Measurements from ENCODE around the gene TRAPPC12. TPM values are rescaled to one million over a fixed set of nuclear protein-coding genes. Genes with fewer than 3 reads are reported as not detected.
A peak's percentile ranks its signal among the peaks of the same experiment; 100 is the strongest.

TRAPPC12 gene
- total RNA-seq, 2 donors from 2014 or later: 66.5 to 80.4 TPM

- ATAC-seq: no peak
These were observed 24.9 kb downstream of the TRAPPC12 start for GRCh38 chr2:3404349-3404894.

DNA sequence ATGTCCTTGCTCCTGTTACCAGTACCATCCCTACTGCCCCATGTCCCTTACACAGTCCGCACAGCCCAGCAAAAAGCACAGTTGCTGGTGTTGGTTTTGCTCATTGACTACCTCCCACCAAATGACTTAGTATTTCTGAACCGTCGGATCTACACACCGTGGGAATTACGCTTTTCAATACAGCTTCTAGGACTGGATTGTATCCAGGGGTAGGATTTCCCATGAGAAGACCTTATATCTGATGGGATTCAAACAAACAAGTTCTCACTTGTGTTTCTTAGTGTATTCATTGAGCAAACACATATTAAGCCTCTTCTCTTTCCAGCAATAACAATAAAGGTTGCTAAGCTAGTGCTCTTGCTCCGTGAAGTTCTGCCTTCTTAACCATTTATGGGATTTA, 25.8 kb downstream of the TRAPPC12 start:
- Mint-ChIP-seq H3K36me3 (ENCODE audit: low read depth) (peaks cover 6% of the 10 kb centered on the region), H3K27ac (no peak overlapping the region), H3K27me3 (no peaks in the 10 kb centered on the region), H3K4me1 (peaks cover 19% of the 10 kb centered on the region), H3K4me3 (no peak overlapping the region)
- H3K9me3 ChIP-seq (ENCODE audit: control insufficient read depth, low read length, poor library complexity, severe bottlenecking): no peaks in the 10 kb centered on the region
- no peak for ATAC-seq
- no peak for DNase-seq

More at GRCh38 chr2:3404349-3404894, 24.9 kb downstream of the TRAPPC12 start:
- no peak overlapping the region for H3K4me3 Mint-ChIP-seq
- no peaks in the 10 kb centered on the region for H3K27me3 Mint-ChIP-seq
- H3K36me3 Mint-ChIP-seq (ENCODE audit: low read depth): peaks cover 4% of the 10 kb centered on the region
- peaks cover 17% of the 10 kb centered on the region for H3K4me1 Mint-ChIP-seq
- H3K9me3 ChIP-seq (ENCODE audit: control insufficient read depth, low read length, poor library complexity, severe bottlenecking): no peaks in the 10 kb centered on the region
- H3K27ac Mint-ChIP-seq: no peak overlapping the region
- DNase-seq: no peak

DNA sequence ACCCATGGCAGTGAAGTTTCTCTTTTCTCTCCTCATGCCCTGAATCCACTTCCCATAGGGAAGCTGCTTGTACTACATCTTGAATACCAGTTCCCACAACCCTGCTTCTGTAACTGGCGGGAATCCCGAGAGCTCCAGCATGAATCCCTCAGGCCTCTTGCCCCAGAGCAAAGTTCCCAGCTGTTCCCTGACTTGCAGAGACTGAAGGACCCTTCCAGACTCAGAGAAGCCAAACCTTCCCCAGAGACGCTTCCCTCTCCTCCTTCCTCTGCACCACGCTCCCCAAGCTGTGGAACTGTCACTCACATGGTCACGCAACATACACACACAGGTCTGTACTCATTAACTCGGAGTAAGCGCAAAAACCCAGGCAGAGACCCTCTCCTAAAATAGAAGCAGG, 26.4 kb downstream of the TRAPPC12 start:
- no peaks in the 10 kb centered on the region for H3K27me3 Mint-ChIP-seq
- no peak for ATAC-seq
- peaks cover 13% of the 10 kb centered on the region for H3K4me1 Mint-ChIP-seq
- H3K27ac Mint-ChIP-seq: peak overlapping the region; percentile 11
- DNase-seq: no peak
- peak overlapping the region; percentile 15 for H3K4me3 Mint-ChIP-seq
- peaks cover 6% of the 10 kb centered on the region for H3K36me3 Mint-ChIP-seq (ENCODE audit: low read depth)
- H3K9me3 ChIP-seq (ENCODE audit: control insufficient read depth, low read length, poor library complexity, severe bottlenecking): no peaks in the 10 kb centered on the region

DNA sequence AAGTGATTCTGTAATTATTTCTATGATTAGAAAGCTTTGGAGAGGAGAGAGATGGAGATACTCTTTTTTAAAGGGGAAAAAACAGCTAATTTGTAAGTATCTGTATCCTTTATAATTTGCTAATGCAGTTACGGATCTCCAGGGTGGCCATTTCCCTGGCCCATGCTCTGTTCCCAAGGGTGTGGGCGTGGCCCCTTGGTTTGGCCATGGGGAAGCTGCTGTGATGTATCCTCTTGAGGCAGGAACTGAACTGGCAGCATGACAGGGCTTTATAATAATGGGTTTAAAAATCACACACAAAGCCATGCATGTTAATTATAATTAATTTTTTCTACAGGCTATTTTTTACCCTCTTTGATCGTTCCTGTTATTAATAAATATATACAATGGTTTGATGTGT, 27.0 kb downstream of the TRAPPC12 start:
- no peak overlapping the region for H3K4me3 Mint-ChIP-seq
- no peaks in the 10 kb centered on the region for H3K27me3 Mint-ChIP-seq
- DNase-seq: no peak
- ATAC-seq: no peak
- H3K4me1 Mint-ChIP-seq: peaks cover 17% of the 10 kb centered on the region
- peaks cover 6% of the 10 kb centered on the region for H3K36me3 Mint-ChIP-seq (ENCODE audit: low read depth)
- H3K27ac Mint-ChIP-seq: peak overlapping the region; percentile 11
- no peaks in the 10 kb centered on the region for H3K9me3 ChIP-seq (ENCODE audit: control insufficient read depth, low read length, poor library complexity, severe bottlenecking)

DNA sequence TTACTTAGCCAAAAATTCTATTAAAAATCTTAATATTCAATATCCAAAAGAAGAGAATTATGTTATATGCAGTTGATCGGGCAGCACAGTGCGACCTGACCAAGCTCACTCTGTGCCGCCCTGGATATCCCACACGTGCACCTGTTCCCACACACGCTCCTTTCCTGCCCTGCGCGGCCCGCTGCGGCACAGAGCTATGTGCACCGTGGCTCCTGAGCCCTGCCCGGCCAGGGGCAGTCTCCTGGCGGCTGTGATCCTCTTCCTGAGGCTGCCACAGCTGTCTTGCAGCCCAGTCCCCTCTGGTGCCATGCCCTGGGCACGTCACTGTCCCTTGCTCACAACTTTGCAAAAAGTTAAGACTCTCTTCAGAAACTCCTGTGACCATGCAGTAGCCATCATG, 29.3 kb downstream of the TRAPPC12 start:
- no peaks in the 10 kb centered on the region for H3K27me3 Mint-ChIP-seq
- H3K9me3 ChIP-seq (ENCODE audit: control insufficient read depth, low read length, poor library complexity, severe bottlenecking): no peaks in the 10 kb centered on the region
- ATAC-seq (no peak), DNase-seq (no peak)
- H3K27ac Mint-ChIP-seq: peak overlapping the region; percentile 71
- H3K4me3 Mint-ChIP-seq: no peak overlapping the region
- peaks cover 22% of the 10 kb centered on the region for H3K4me1 Mint-ChIP-seq
- peaks cover 6% of the 10 kb centered on the region for H3K36me3 Mint-ChIP-seq (ENCODE audit: low read depth)

- peaks cover 17% of the 10 kb centered on the region for H3K4me1 Mint-ChIP-seq
- H3K9me3 ChIP-seq (ENCODE audit: control insufficient read depth, low read length, poor library complexity, severe bottlenecking): no peaks in the 10 kb centered on the region
- DNase-seq (no peak), ATAC-seq (no peak)
- H3K27ac Mint-ChIP-seq: peak overlapping the region; percentile 59
- H3K27me3 Mint-ChIP-seq: no peaks in the 10 kb centered on the region
- peaks cover 6% of the 10 kb centered on the region for H3K36me3 Mint-ChIP-seq (ENCODE audit: low read depth)
- no peak overlapping the region for H3K4me3 Mint-ChIP-seq
These were observed 30.2 kb downstream of the TRAPPC12 start for GRCh38 chr2:3409627-3410170.

DNA sequence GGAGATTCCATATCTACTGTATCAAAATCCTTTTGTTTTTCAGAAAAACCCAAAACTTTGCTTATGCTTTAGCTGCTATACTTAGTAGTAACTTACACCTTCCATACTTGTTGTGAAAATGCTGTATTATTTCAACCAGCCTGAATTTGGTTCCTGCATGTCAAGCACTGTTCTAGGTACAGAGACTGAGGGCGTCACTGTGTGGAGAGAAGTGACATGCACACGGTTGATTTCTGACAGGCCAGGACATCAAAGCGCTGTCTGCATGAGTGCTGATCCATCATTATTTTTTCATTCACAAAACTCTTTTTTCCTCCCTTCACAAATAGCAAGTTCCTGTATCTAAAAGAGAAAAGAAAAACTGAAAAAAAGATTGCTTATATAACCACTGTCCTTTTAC, 31.6 kb downstream of the TRAPPC12 start:
- H3K9me3 ChIP-seq (ENCODE audit: control insufficient read depth, low read length, poor library complexity, severe bottlenecking): no peaks in the 10 kb centered on the region
- Mint-ChIP-seq H3K27me3 (no peaks in the 10 kb centered on the region), H3K4me3 (no peak overlapping the region), H3K27ac (no peak overlapping the region), H3K36me3 (ENCODE audit: low read depth) (peaks cover 4% of the 10 kb centered on the region), H3K4me1 (peaks cover 18% of the 10 kb centered on the region)
- no peak for ATAC-seq
- DNase-seq: no peak

DNA sequence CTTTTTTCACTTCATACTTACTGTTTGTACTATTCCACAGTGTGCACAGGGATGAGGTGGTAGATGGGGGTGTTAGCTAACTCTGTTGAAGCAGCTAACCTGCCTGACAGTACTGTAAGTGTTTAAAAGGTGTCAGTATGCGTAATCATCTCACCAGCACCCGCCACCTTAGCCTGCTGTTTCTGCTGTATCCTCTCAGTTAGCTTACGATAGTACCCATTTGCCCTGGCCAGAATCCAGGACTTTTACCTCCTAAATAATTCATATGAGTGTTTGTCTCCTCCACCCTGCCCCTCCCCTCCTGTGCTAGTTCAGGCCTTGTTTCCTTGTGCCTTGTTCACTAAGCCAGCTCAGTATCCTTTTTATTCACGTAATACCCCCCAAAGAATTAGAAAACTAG, 34.2 kb downstream of the TRAPPC12 start:
- Mint-ChIP-seq H3K36me3 (ENCODE audit: low read depth) (peaks cover 2% of the 10 kb centered on the region), H3K27ac (no peak overlapping the region), H3K4me3 (no peak overlapping the region), H3K4me1 (peaks cover 16% of the 10 kb centered on the region), H3K27me3 (no peaks in the 10 kb centered on the region)
- DNase-seq: no peak
- ATAC-seq: no peak
- no peaks in the 10 kb centered on the region for H3K9me3 ChIP-seq (ENCODE audit: control insufficient read depth, low read length, poor library complexity, severe bottlenecking)

GRCh38 chr2:3414133-3414860, 34.8 kb downstream of the TRAPPC12 start:
- Mint-ChIP-seq H3K27ac (no peak overlapping the region), H3K4me1 (peaks cover 17% of the 10 kb centered on the region), H3K36me3 (ENCODE audit: low read depth) (peaks cover 2% of the 10 kb centered on the region), H3K4me3 (no peak overlapping the region), H3K27me3 (no peaks in the 10 kb centered on the region)
- DNase-seq (no peak), ATAC-seq (no peak)
- no peaks in the 10 kb centered on the region for H3K9me3 ChIP-seq (ENCODE audit: control insufficient read depth, low read length, poor library complexity, severe bottlenecking)

GRCh38 chr2:3418766-3419404, 39.4 kb downstream of the TRAPPC12 start:
- H3K4me1 Mint-ChIP-seq: peaks cover 9% of the 10 kb centered on the region
- peak overlapping the region; percentile 57 for H3K27ac Mint-ChIP-seq
- ATAC-seq: no peak
- DNase-seq: no peak
- H3K4me3 Mint-ChIP-seq: no peak overlapping the region
- H3K9me3 ChIP-seq (ENCODE audit: control insufficient read depth, low read length, poor library complexity, severe bottlenecking): no peaks in the 10 kb centered on the region
- H3K27me3 Mint-ChIP-seq: no peaks in the 10 kb centered on the region
- peaks cover 4% of the 10 kb centered on the region for H3K36me3 Mint-ChIP-seq (ENCODE audit: low read depth)

GRCh38 chr2:3420076-3420768, 40.7 kb downstream of the TRAPPC12 start:
- Mint-ChIP-seq H3K27ac (no peak overlapping the region), H3K36me3 (ENCODE audit: low read depth) (peaks cover 5% of the 10 kb centered on the region), H3K27me3 (no peaks in the 10 kb centered on the region), H3K4me3 (no peak overlapping the region), H3K4me1 (peaks cover 11% of the 10 kb centered on the region)
- no peaks in the 10 kb centered on the region for H3K9me3 ChIP-seq (ENCODE audit: control insufficient read depth, low read length, poor library complexity, severe bottlenecking)
- DNase-seq (no peak), ATAC-seq (no peak)

DNA sequence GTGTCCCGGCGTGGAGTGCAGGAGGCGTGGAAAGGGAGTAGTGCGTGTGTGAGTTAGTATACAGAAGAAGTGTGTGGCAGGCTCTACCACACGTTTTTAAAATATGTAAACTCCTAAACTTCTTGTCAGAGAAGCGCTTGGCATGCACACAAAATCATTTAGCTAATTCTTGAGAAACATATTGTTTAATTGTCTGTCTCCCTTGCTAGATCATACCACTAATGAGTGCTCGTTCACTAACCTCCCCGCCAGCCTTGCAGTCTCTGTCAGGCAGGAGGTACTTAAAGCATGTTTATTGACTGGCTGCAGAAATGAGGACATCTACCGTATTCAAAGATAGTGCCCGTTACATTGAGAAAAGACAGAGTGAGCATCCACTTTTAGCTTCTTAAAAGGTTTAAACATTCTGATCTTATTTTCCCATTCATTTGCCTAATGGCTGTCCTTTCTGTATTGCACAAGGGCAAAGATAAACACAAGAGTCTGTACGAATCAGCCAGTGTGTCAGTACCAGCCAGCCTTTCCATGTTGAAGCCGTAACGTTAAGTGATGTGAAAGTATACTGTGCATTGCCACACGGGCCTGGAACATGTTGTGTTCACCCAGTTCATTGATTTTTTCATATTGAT, 41.4 kb downstream of the TRAPPC12 start:
- H3K4me3 Mint-ChIP-seq: no peak overlapping the region
- H3K9me3 ChIP-seq (ENCODE audit: control insufficient read depth, low read length, poor library complexity, severe bottlenecking): no peaks in the 10 kb centered on the region
- no peak overlapping the region for H3K27ac Mint-ChIP-seq
- peaks cover 5% of the 10 kb centered on the region for H3K36me3 Mint-ChIP-seq (ENCODE audit: low read depth)
- no peaks in the 10 kb centered on the region for H3K27me3 Mint-ChIP-seq
- peaks cover 10% of the 10 kb centered on the region for H3K4me1 Mint-ChIP-seq
- ATAC-seq: no peak
- DNase-seq: no peak

DNA sequence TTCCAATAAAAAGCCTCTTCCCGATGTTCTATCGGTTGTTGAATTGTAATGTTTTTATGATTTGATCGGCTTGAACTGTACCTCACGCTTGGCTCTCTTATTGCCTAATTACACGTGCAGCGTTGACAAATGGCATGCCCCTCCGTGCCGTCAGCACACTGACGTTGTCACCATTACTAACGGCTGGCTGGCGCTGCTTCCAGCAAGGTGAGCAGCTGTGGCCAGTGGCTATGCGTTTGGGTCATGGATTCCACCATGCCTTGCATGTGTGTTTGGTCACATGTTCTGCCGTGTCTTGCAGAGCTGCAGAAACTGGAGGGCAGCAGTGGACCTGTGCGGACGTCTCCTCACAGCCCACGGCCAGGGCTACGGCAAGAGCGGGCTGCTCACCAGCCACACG, 42.1 kb downstream of the TRAPPC12 start:
- ATAC-seq: no peak
- peaks cover 10% of the 10 kb centered on the region for H3K4me1 Mint-ChIP-seq
- no peaks in the 10 kb centered on the region for H3K9me3 ChIP-seq (ENCODE audit: control insufficient read depth, low read length, poor library complexity, severe bottlenecking)
- H3K27ac Mint-ChIP-seq: no peak overlapping the region
- H3K4me3 Mint-ChIP-seq: no peak overlapping the region
- peaks cover 5% of the 10 kb centered on the region for H3K36me3 Mint-ChIP-seq (ENCODE audit: low read depth)
- no peak for DNase-seq
- no peaks in the 10 kb centered on the region for H3K27me3 Mint-ChIP-seq
